ENCODE measurements around the gene TAS2R38.

GRCh38 chr7:141930211-141930610 lies 43.4 kb downstream of the TAS2R38 start:
- TF ChIP-seq CTCF (IDR thresholded peaks at IDR 0.05) (no peak), EP300 (IDR thresholded peaks at IDR 0.05) (no peak), POLR2A (IDR thresholded peaks at IDR 0.05) (no peak)
